ENCODE measurements around the gene DLX5.

DLX5 gene

DNA sequence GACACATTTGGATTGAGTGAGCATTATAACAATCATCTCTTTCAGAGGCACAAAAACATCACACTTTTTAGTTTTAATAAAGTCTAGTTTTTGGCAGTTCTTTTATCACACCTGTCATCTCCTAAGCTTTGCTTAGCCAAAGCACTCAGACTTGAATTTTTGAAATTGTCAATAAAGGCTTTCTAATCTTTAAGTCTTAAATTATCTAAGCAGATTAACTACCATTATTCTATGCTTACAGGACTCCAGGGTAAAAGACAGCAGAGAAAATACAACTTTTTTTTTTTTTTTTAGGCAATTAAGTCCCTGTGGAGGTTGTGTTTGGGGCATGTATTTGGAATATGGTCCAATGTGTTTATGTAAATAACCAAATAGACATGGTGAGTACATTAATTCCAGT is 36.9 kb downstream of the DLX5 start:
- no peak for DNase-seq

DNA sequence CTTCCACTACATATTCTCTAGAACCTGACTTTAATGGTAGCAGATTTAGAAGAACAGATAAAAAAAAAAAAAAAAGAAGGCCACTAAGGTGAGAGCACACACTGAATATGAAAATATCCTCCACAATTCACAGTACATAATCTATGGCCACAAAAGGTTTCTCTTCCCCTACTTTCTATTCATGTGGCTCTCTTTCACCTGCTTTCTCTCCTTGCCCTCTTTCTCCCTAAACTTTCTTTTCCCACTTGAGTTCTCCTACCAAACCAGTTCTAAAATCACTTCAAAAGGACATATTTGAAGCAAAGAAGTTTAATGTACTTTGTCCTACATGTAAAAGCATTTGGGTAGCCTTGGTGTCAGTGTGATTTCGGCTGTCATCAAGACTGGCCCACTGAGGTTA is 37.7 kb downstream of the DLX5 start:
- no peak for DNase-seq

- DNase-seq, result no peak
These were observed 38.6 kb downstream of the DLX5 start for GRCh38 chr7:96985992-96986391.

DNA sequence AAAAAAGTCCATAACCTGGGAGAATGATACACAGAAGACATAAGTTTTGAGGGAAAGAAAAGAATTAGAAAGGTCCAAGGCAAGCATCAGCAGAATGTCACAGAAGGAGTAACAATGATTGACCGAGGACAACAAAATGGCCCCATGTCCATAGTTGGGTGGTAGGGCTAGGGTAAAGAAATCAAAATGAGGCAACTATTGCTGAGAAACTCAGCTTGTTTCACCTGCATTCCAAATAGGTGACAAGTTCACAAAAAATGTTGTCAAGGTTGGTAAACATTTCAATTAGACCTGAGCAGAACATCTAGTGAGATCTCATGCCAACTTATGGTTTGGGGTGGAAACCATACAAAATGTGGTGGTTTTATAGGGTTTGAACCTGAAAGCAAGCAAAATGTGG is 42.0 kb downstream of the DLX5 start:
- no peak for DNase-seq

DNA sequence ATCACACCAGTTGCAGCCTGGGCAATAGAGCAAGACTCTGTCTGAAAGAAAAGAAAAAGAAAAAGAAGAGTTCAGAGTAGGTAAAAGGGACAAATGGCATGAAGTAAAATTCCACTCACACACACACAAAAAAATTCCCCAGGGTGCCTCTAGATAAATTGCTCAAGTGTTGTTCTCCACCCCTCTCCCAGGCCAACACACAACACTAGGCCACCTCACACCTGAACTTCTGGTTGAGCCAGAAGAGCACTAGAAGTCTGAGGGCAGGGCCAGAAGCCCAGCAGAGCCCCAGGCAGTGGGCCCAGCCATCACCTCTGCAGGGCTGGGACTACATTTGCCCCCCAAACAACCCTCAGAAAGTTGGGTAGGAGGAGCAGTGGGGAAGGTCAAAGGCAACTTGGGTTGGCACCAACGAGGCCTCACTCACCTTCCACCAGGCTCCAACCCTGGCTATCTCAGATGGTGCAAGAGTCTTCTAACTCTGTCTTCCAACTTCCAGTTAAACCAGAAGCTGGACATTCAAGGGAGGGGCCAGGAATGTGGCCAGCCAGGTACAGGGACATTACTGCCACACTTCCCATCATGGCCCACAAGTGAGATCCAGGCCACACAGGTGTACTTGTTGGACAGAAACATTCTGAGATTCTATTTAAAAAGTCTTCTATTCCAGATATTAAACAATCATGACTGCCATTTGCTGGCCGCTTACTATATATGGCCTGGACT is 44.9 kb downstream of the DLX5 start:
- no peak for DNase-seq

DNA sequence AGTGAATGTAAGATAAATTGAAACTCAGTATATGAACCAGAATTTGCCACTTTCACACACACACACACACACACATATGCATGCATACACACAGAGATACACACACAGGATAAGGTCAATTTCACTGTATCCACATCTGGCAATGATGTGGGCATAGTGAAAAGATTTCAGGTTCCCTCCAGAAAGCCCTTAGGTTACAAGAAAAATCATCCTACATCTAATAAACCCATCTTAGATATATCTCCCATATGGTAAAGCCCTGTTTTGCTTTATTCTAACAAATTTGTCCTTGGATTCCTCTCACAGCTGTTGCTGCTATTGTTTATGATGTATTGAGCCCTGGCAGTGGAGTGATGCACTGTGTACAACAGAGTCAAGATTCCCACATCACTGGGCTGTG is 47.2 kb downstream of the DLX5 start:
- DNase-seq, result no peak

GRCh38 chr7:96976106-96976505 is 48.5 kb downstream of the DLX5 start:
- no peak for DNase-seq

GRCh38 chr7:96973986-96974385 is 50.6 kb downstream of the DLX5 start:
- DNase-seq, result no peak

DNA sequence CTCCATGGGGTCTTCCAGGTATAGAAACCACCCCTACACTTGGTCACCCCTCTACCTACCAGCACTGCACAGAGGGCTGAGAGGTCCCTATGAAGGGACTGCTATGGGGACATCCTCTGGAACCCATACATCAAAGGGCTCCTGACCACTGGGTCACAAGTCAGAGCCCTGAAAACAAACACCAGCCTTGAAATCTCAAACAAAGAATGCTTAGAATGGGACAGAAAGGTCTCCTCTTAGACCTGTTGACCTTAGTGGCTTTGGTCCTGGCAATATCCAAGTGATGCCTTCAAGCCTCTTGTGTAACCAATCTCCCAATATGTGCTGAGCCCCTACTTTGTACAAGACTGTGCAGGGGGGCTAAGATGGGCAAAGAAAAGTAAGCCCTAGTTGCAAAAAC is 53.9 kb downstream of the DLX5 start:
- DNase-seq, result no peak
